Stimulated activated naive CD8-positive, alpha-beta T cell treated with anti-CD3 and anti-CD28 coated beads, Interleukin-15, Interleukin-2, amounts not matched to agents 100 ng/mL and 50 ng/mL, for 24 hours (primary cell): ENCODE measurements around the gene MVB12B.

Experiments used
- H3K27ac Mint-ChIP-seq: one replicate; pipeline ENCODE4 v1.8.0; 2021; ENCODE audit warnings: mild to moderate bottlenecking, mixed read lengths
- H3K27me3 Mint-ChIP-seq: one replicate; pipeline ENCODE4 v1.8.0; 2021; ENCODE audit warnings: mixed read lengths
- H3K36me3 Mint-ChIP-seq: one replicate; pipeline ENCODE4 v1.8.0; 2021; ENCODE audit warnings: low read depth, mixed read lengths
- H3K4me1 Mint-ChIP-seq: one replicate; pipeline ENCODE4 v1.8.0; 2021; ENCODE audit warnings: low read depth, mixed read lengths
- H3K4me3 Mint-ChIP-seq: one replicate; pipeline ENCODE4 v1.8.0; 2021; ENCODE audit warnings: mild to moderate bottlenecking, mixed read lengths
- H3K9me3 Mint-ChIP-seq: one replicate; pipeline ENCODE4 v1.8.0; 2021; ENCODE audit warnings: mixed read lengths

The MVB12B gene

GRCh38 chr9:126404459-126404858, 77.8 kb downstream of the MVB12B start:
- no peaks in the 10 kb centered on the region for H3K36me3 Mint-ChIP-seq
- peaks cover 18% of the 10 kb centered on the region for H3K4me1 Mint-ChIP-seq
- H3K27me3 Mint-ChIP-seq, result no peaks in the 10 kb centered on the region
- no peak overlapping the region for H3K4me3 Mint-ChIP-seq
- H3K27ac Mint-ChIP-seq, result no peak overlapping the region
- H3K9me3 Mint-ChIP-seq, result no peaks in the 10 kb centered on the region

GRCh38 chr9:126406075-126406667, 79.5 kb downstream of the MVB12B start:
- H3K4me1 Mint-ChIP-seq, result peaks cover 29% of the 10 kb centered on the region
- H3K27me3 Mint-ChIP-seq, result no peaks in the 10 kb centered on the region
- no peaks in the 10 kb centered on the region for H3K36me3 Mint-ChIP-seq
- no peaks in the 10 kb centered on the region for H3K9me3 Mint-ChIP-seq
- H3K4me3 Mint-ChIP-seq, result no peak overlapping the region
- no peak overlapping the region for H3K27ac Mint-ChIP-seq

- Mint-ChIP-seq H3K4me1 (peaks cover 38% of the 10 kb centered on the region), H3K4me3 (no peak overlapping the region), H3K36me3 (no peaks in the 10 kb centered on the region), H3K9me3 (no peaks in the 10 kb centered on the region), H3K27ac (no peak overlapping the region), H3K27me3 (no peaks in the 10 kb centered on the region)
Measured at GRCh38 chr9:126407114-126407870, 80.7 kb downstream of the MVB12B start.

GRCh38 chr9:126408004-126408403, 81.4 kb downstream of the MVB12B start:
- no peak overlapping the region for H3K4me3 Mint-ChIP-seq
- H3K27ac Mint-ChIP-seq, result no peak overlapping the region
- no peaks in the 10 kb centered on the region for H3K9me3 Mint-ChIP-seq

GRCh38 chr9:126410229-126410628, 83.6 kb downstream of the MVB12B start:
- Mint-ChIP-seq H3K27ac (no peak overlapping the region), H3K4me1 (peaks cover 37% of the 10 kb centered on the region), H3K9me3 (no peaks in the 10 kb centered on the region), H3K27me3 (no peaks in the 10 kb centered on the region), H3K4me3 (no peak overlapping the region), H3K36me3 (no peaks in the 10 kb centered on the region)

More at GRCh38 chr9:126408004-126408403, 81.4 kb downstream of the MVB12B start:
- H3K36me3 Mint-ChIP-seq, result no peaks in the 10 kb centered on the region
- peaks cover 41% of the 10 kb centered on the region for H3K4me1 Mint-ChIP-seq
- no peaks in the 10 kb centered on the region for H3K27me3 Mint-ChIP-seq

- H3K4me3 Mint-ChIP-seq, result peak overlapping the region; percentile 76
- H3K4me1 Mint-ChIP-seq, result peaks cover 37% of the 10 kb centered on the region
- H3K27ac Mint-ChIP-seq, result peak overlapping the region; percentile 75
- no peaks in the 10 kb centered on the region for H3K27me3 Mint-ChIP-seq
- no peaks in the 10 kb centered on the region for H3K9me3 Mint-ChIP-seq
- H3K36me3 Mint-ChIP-seq, result no peaks in the 10 kb centered on the region
Measured at GRCh38 chr9:126411225-126411947, 84.8 kb downstream of the MVB12B start.

- Mint-ChIP-seq H3K36me3 (no peaks in the 10 kb centered on the region), H3K4me3 (peak overlapping the region; percentile 76), H3K27me3 (no peaks in the 10 kb centered on the region), H3K4me1 (peaks cover 37% of the 10 kb centered on the region), H3K9me3 (no peaks in the 10 kb centered on the region), H3K27ac (peak overlapping the region; percentile 75)
Measured at GRCh38 chr9:126411948-126412284, 85.3 kb downstream of the MVB12B start.

- Mint-ChIP-seq H3K9me3 (no peaks in the 10 kb centered on the region), H3K36me3 (no peaks in the 10 kb centered on the region), H3K27ac (no peak overlapping the region), H3K4me3 (no peak overlapping the region), H3K4me1 (peaks cover 37% of the 10 kb centered on the region), H3K27me3 (no peaks in the 10 kb centered on the region)
Measured at GRCh38 chr9:126412905-126413304, 86.3 kb downstream of the MVB12B start.

- H3K36me3 Mint-ChIP-seq, result no peaks in the 10 kb centered on the region
- H3K27ac Mint-ChIP-seq, result peak overlapping the region; percentile 26
- H3K27me3 Mint-ChIP-seq, result no peaks in the 10 kb centered on the region
- peaks cover 37% of the 10 kb centered on the region for H3K4me1 Mint-ChIP-seq
- no peaks in the 10 kb centered on the region for H3K9me3 Mint-ChIP-seq
- no peak overlapping the region for H3K4me3 Mint-ChIP-seq
Measured at GRCh38 chr9:126413391-126414068, 86.9 kb downstream of the MVB12B start.

GRCh38 chr9:126415741-126416370, 89.2 kb downstream of the MVB12B start:
- Mint-ChIP-seq H3K27me3 (no peaks in the 10 kb centered on the region), H3K4me3 (no peak overlapping the region), H3K27ac (no peak overlapping the region), H3K4me1 (peaks cover 23% of the 10 kb centered on the region), H3K36me3 (no peaks in the 10 kb centered on the region), H3K9me3 (no peaks in the 10 kb centered on the region)

GRCh38 chr9:126417043-126417442, 90.4 kb downstream of the MVB12B start:
- no peaks in the 10 kb centered on the region for H3K27me3 Mint-ChIP-seq
- no peak overlapping the region for H3K27ac Mint-ChIP-seq
- no peaks in the 10 kb centered on the region for H3K36me3 Mint-ChIP-seq
- H3K4me3 Mint-ChIP-seq, result no peak overlapping the region
- H3K9me3 Mint-ChIP-seq, result no peaks in the 10 kb centered on the region
- H3K4me1 Mint-ChIP-seq, result peaks cover 13% of the 10 kb centered on the region

GRCh38 chr9:126417684-126418083, 91.1 kb downstream of the MVB12B start:
- no peaks in the 10 kb centered on the region for H3K27me3 Mint-ChIP-seq
- H3K36me3 Mint-ChIP-seq, result no peaks in the 10 kb centered on the region
- peaks cover 12% of the 10 kb centered on the region for H3K4me1 Mint-ChIP-seq
- H3K27ac Mint-ChIP-seq, result no peak overlapping the region
- H3K4me3 Mint-ChIP-seq, result no peak overlapping the region
- no peaks in the 10 kb centered on the region for H3K9me3 Mint-ChIP-seq

- Mint-ChIP-seq H3K4me3 (no peak overlapping the region), H3K27me3 (no peaks in the 10 kb centered on the region), H3K4me1 (peaks cover 16% of the 10 kb centered on the region), H3K36me3 (no peaks in the 10 kb centered on the region), H3K27ac (no peak overlapping the region), H3K9me3 (no peaks in the 10 kb centered on the region)
Measured at GRCh38 chr9:126418608-126419007, 92.0 kb downstream of the MVB12B start.

- H3K9me3 Mint-ChIP-seq, result no peaks in the 10 kb centered on the region
- H3K36me3 Mint-ChIP-seq, result peaks cover 4% of the 10 kb centered on the region
- H3K27ac Mint-ChIP-seq, result no peak overlapping the region
- H3K4me3 Mint-ChIP-seq, result no peak overlapping the region
- no peaks in the 10 kb centered on the region for H3K27me3 Mint-ChIP-seq
- peaks cover 19% of the 10 kb centered on the region for H3K4me1 Mint-ChIP-seq
Measured at GRCh38 chr9:126419475-126419874, 92.8 kb downstream of the MVB12B start.
